Measurements from ENCODE around the gene IL1F10. TPM values are rescaled to one million over a fixed set of nuclear protein-coding genes. Genes with fewer than 3 reads are reported as not detected.

Gene IL1F10
- total RNA-seq, 2 experiments from 2014 or later: not detected

DNA sequence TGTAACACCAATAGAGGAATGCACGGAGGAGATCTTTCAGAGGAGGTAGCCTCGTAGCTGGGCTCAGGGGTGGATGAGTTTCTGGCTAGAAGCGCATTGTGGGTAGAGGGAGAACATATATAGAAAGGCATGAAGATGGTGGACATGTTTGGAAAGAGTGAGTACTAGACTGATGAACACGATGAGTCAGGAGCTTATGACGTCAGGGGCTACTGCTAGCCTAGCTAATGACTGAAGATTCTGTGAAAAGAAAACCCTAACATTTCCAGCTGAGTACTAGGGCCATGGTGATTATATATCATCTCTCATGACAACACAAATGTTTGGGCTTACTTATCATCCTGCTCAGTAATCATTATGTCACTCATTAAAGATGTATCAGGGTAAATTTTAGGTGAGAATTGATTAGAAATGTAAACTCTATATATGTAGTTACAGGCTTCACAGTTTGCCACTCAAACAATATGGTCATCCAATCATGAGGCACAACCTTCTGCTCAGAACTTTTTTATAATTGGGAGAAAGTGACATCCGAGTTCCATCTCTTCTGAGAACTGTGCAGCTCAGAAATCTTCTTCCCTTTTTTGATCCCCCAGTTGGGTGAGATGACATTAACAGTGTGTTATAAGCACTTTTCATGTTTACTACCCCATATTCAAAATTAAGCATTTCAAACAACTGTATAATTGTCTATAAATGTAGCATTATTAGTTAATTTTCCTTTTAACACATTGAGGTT, 37.4 kb downstream of the IL1F10 start:
- no peak overlapping the region for H3K4me3 Mint-ChIP-seq
- H3K27ac Mint-ChIP-seq: peak overlapping the region; percentile 83
- peaks cover 6% of the 10 kb centered on the region for H3K36me3 Mint-ChIP-seq
- peak; percentile 42 for DNase-seq
- H3K4me1 Mint-ChIP-seq: peaks cover 29% of the 10 kb centered on the region
- H3K9me3 Mint-ChIP-seq: peaks cover 15% of the 10 kb centered on the region
- peaks cover under 1% of the 10 kb centered on the region for H3K27me3 Mint-ChIP-seq

- H3K4me1 Mint-ChIP-seq: no peaks in the 10 kb centered on the region
- H3K9me3 Mint-ChIP-seq: no peaks in the 10 kb centered on the region
- H3K4me3 Mint-ChIP-seq: no peak overlapping the region
- no peak for DNase-seq
- no peaks in the 10 kb centered on the region for H3K36me3 Mint-ChIP-seq
- H3K27me3 Mint-ChIP-seq: peaks cover 4% of the 10 kb centered on the region
- no peak overlapping the region for H3K27ac Mint-ChIP-seq
Measured at GRCh38 chr2:113111121-113111520, 43.4 kb downstream of the IL1F10 start.

DNA sequence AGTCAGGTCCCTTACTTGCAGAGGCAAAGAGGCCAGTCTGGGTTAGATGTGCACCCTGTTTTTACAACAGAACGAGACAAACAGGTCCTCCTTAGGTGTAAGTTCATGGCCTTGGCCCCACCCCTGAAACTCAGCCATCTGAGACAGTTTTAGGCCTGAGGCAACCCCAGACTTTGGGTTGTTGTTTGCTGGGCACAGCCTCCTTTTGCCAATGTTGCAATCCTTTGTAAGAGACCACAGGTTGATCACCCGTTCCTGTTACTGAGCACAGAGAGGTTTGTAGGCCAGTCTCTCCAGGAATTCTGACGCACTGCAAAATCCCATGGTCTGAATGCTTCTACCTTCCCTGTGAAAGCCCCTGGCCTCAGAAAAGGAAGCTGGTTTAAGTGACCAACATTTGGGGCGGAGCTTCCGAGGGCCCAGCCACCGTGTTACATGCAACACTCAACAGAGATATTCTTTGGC, 44.1 kb downstream of the IL1F10 start:
- Mint-ChIP-seq H3K9me3 (no peaks in the 10 kb centered on the region), H3K4me1 (peaks cover 5% of the 10 kb centered on the region), H3K36me3 (no peaks in the 10 kb centered on the region), H3K4me3 (no peak overlapping the region), H3K27me3 (peaks cover 4% of the 10 kb centered on the region), H3K27ac (no peak overlapping the region)
- DNase-seq: no peak

DNA sequence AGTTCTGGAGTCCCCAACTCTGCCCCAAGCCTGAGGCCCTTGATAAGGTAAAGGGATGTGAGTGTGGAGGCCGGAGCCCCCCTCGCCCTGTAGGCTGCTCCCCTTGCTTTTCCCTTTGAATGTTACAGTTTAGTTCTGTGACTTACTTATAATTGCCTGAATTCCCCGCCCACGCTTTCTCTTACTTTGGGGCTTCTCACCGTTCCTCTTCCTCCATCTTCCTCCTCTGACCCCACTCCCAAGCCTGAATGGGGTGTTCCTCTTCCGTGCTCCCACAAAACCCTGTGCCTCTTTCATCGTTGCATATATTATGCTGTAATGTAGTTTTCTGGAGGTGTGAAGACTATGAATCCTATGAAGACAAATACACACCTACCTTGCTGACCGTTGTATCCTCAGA, 44.7 kb downstream of the IL1F10 start:
- H3K27me3 Mint-ChIP-seq: peaks cover 4% of the 10 kb centered on the region
- no peak for DNase-seq
- no peak overlapping the region for H3K4me3 Mint-ChIP-seq
- no peak overlapping the region for H3K27ac Mint-ChIP-seq
- peaks cover 11% of the 10 kb centered on the region for H3K4me1 Mint-ChIP-seq
- H3K9me3 Mint-ChIP-seq: no peaks in the 10 kb centered on the region
- H3K36me3 Mint-ChIP-seq: no peaks in the 10 kb centered on the region

DNA sequence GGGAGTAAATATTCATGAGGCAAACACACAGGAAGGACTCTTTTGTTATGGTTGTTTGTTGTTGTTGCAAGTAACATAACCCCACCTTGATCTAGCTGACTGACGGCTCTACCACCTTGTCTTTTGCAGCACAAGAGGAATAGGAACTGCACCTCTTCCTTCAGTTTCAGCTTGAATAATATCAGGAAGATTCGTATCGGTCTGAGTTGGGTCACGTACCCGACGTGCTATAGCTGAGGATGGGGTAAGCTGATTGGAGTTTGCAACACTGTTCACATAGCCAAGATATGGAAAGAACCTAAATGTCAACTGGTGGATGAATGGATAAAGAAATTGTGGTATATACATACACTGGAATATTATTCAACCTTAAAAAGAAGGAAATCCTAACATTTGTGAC, 45.1 kb downstream of the IL1F10 start:
- Mint-ChIP-seq H3K27me3 (peaks cover 4% of the 10 kb centered on the region), H3K9me3 (no peaks in the 10 kb centered on the region), H3K36me3 (no peaks in the 10 kb centered on the region), H3K27ac (no peak overlapping the region), H3K4me1 (peaks cover 13% of the 10 kb centered on the region), H3K4me3 (no peak overlapping the region)
- no peak for DNase-seq

DNA sequence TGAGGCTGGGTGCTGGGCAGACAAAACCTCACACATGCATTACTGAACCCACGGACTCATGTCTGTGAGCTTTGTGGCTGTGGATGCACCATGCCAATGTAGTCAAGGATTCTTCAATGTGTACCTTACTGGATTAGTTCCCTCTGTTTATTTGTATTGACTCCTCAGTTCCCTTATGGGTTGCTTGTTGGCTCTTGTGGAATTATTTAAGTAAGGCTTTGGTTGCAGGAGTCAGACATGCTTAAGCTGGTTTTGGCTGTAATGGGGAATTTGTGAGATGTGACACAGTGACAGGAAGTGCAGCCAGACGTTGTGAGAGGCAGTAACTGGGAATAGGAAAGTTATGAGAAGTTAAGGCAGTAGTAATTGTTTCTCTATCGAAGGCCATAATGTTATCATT, 46.0 kb downstream of the IL1F10 start:
- Mint-ChIP-seq H3K27me3 (peaks cover 4% of the 10 kb centered on the region), H3K4me1 (peaks cover 13% of the 10 kb centered on the region), H3K27ac (no peak overlapping the region), H3K36me3 (no peaks in the 10 kb centered on the region), H3K9me3 (no peaks in the 10 kb centered on the region), H3K4me3 (no peak overlapping the region)
- no peak for DNase-seq

GRCh38 chr2:113114224-113114945, 46.6 kb downstream of the IL1F10 start:
- Mint-ChIP-seq H3K36me3 (no peaks in the 10 kb centered on the region), H3K27ac (no peak overlapping the region), H3K9me3 (no peaks in the 10 kb centered on the region), H3K4me1 (peaks cover 13% of the 10 kb centered on the region), H3K4me3 (no peak overlapping the region), H3K27me3 (peaks cover 4% of the 10 kb centered on the region)
- no peak for DNase-seq

DNA sequence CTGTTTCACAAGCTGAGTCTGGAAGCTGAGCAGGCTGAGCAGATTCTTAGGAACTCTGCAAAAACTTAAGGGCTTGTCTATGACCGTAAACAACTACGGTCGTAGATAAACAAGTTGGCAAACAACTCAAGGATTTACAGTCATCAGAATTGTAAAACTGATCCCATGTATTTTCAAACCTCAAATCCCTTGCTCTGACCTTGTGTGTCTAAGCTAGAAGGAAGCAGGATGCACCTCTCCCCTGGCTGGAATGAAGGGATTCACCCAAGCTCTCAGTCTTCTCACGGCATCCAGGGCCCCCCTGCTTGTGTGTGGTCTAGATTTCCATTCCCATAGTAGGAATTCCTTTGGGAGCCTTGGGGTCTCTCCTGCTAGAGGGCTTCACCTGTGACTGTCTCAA, 47.2 kb downstream of the IL1F10 start:
- DNase-seq: no peak
- Mint-ChIP-seq H3K27me3 (peaks cover 7% of the 10 kb centered on the region), H3K4me3 (no peak overlapping the region), H3K4me1 (peaks cover 13% of the 10 kb centered on the region), H3K36me3 (no peaks in the 10 kb centered on the region), H3K9me3 (no peaks in the 10 kb centered on the region), H3K27ac (no peak overlapping the region)

DNA sequence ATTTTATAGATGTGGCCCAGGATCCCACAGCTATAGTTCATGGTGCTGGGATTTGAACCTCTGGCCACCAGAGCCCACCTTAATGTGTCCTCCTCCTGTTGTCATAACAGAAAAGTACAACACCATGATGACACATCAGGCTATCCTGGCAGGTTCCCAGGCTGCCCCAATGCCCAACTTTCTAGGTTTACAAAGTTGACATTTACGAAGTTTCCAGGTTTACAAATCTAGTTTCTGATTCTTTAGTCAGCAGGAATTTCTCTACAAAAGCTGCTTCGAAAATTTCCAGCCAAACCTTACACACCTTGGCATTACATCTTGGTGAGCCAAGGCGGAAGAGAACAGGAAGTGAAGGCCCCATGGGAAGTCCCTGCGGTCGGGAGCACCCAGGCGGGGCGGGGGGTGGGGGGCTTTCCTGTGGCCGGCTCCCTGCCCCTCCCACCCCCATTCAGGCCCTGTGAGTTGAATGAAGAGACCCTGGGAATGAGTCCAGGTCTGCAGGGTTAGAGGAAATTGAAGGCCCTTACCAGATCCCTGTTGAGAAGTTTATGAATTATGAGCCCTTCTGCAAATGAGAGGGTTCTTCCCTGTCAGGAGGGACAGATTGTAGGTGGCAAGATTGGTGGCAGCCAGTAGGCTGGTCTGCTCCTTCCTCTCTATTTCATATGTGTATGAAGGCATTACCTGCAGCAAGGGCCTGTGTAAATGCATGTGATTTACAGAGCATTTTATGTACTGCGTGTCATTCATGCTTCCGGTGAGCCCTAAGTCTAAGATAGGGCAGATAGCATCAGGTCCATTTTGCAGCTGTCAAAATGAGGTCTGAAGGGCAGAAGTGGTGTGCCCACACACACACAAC, 48.6 kb downstream of the IL1F10 start:
- DNase-seq: peak; percentile 30
- H3K27ac Mint-ChIP-seq: peak overlapping the region; percentile 57
- peaks cover 15% of the 10 kb centered on the region for H3K4me1 Mint-ChIP-seq
- no peaks in the 10 kb centered on the region for H3K9me3 Mint-ChIP-seq
- H3K36me3 Mint-ChIP-seq: no peaks in the 10 kb centered on the region
- H3K4me3 Mint-ChIP-seq: no peak overlapping the region
- H3K27me3 Mint-ChIP-seq: peaks cover 9% of the 10 kb centered on the region

GRCh38 chr2:113117541-113118262, 49.9 kb downstream of the IL1F10 start:
- H3K27ac Mint-ChIP-seq: no peak overlapping the region
- H3K4me3 Mint-ChIP-seq: no peak overlapping the region
- peak; percentile 50 for DNase-seq
- no peaks in the 10 kb centered on the region for H3K9me3 Mint-ChIP-seq
- H3K27me3 Mint-ChIP-seq: peaks cover 17% of the 10 kb centered on the region
- H3K36me3 Mint-ChIP-seq: no peaks in the 10 kb centered on the region
- H3K4me1 Mint-ChIP-seq: peaks cover 16% of the 10 kb centered on the region

DNA sequence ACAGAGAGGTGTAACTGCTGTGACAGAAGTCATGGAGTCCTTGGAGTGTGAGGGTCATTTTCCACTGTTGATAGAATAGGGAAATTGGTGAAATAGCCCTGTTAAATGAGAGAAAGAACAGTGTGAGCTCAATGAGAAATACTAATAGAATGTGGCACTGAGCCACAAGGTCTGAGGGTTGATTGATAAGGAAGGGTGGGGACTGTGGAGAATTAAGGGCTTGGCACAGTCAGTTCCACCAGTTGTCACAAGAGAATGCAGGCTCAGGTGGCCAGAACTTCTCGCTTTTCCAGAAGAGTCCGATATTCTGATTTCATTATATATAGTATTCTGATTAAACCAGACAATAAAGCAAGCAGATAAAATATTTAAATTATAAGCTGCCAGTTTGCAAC, 50.5 kb downstream of the IL1F10 start:
- no peak overlapping the region for H3K4me3 Mint-ChIP-seq
- H3K27me3 Mint-ChIP-seq: peaks cover 17% of the 10 kb centered on the region
- no peaks in the 10 kb centered on the region for H3K36me3 Mint-ChIP-seq
- H3K4me1 Mint-ChIP-seq: peaks cover 17% of the 10 kb centered on the region
- no peak for DNase-seq
- no peaks in the 10 kb centered on the region for H3K9me3 Mint-ChIP-seq
- H3K27ac Mint-ChIP-seq: no peak overlapping the region

GRCh38 chr2:113119111-113119510, 51.3 kb downstream of the IL1F10 start:
- H3K4me1 Mint-ChIP-seq: peaks cover 26% of the 10 kb centered on the region
- H3K27me3 Mint-ChIP-seq: peaks cover 19% of the 10 kb centered on the region
- H3K27ac Mint-ChIP-seq: no peak overlapping the region
- H3K9me3 Mint-ChIP-seq: no peaks in the 10 kb centered on the region
- no peak for DNase-seq
- H3K36me3 Mint-ChIP-seq: no peaks in the 10 kb centered on the region
- H3K4me3 Mint-ChIP-seq: no peak overlapping the region

GRCh38 chr2:113120861-113121260, 53.1 kb downstream of the IL1F10 start:
- no peaks in the 10 kb centered on the region for H3K9me3 Mint-ChIP-seq
- no peak overlapping the region for H3K4me3 Mint-ChIP-seq
- no peak for DNase-seq
- no peaks in the 10 kb centered on the region for H3K36me3 Mint-ChIP-seq
- no peak overlapping the region for H3K27ac Mint-ChIP-seq
- H3K27me3 Mint-ChIP-seq: peaks cover 33% of the 10 kb centered on the region
- peaks cover 40% of the 10 kb centered on the region for H3K4me1 Mint-ChIP-seq

GRCh38 chr2:113122364-113122763, 54.6 kb downstream of the IL1F10 start:
- Mint-ChIP-seq H3K4me3 (no peak overlapping the region), H3K36me3 (no peaks in the 10 kb centered on the region), H3K27ac (no peak overlapping the region), H3K9me3 (no peaks in the 10 kb centered on the region), H3K27me3 (peaks cover 38% of the 10 kb centered on the region), H3K4me1 (peaks cover 34% of the 10 kb centered on the region)
- DNase-seq: no peak
